ENCODE data around the gene LMOD1. TPM values are rescaled to one million over a fixed set of nuclear protein-coding genes. Genes with fewer than 3 reads are reported as not detected.
A peak's percentile ranks its signal among the peaks of the same experiment; 100 is the strongest.

The LMOD1 gene
- polyA plus RNA-seq, 3 donors = not detected

GRCh38 chr1:201886103-201886885 lies 60.1 kb downstream of the LMOD1 start:
- Histone ChIP-seq H3K79me2 (ENCODE audit: insufficient read depth, low read length) (no peaks in the 10 kb centered on the region), H3K36me3 (replicated peaks in 1 of 2; ENCODE audit: control insufficient read depth in 1 of 2, insufficient read depth in 2 of 2, low read length in 2 of 2) (no peaks in the 10 kb centered on the region), H3K4me1 (ENCODE audit: control insufficient read depth in 1 of 2, insufficient read depth in 2 of 2, low read length in 2 of 2) (peaks cover 42 to 45% of the 10 kb centered on the region in 2 donors), H4K20me1 (ENCODE audit: insufficient read depth, low read length) (no peaks in the 10 kb centered on the region), H3K27me3 (ENCODE audit: control insufficient read depth in 2 of 2, insufficient read depth in 2 of 2, low read length in 2 of 2) (peaks cover 19 to 49% of the 10 kb centered on the region in 2 donors), H3K9ac (ENCODE audit: insufficient read depth, low read length, poor library complexity, severe bottlenecking) (no peak overlapping the region), H3K9me3 (replicated peaks in 1 of 2; ENCODE audit: control insufficient read depth in 1 of 2, insufficient read depth in 1 of 2, low read length in 2 of 2) (peaks cover 0 to 6% of the 10 kb centered on the region in 2 donors), H3K27ac (ENCODE audit: low read depth in 1 of 2, low read length in 2 of 2) (no peak overlapping the region), H3K4me2 (replicated peaks; ENCODE audit: extremely low read depth, low read length, poor library complexity, severe bottlenecking) (no peak overlapping the region), H2AFZ (ENCODE audit: insufficient read depth, low read depth, low read length, poor library complexity, severe bottlenecking) (no peak overlapping the region), H3K4me3 (replicated peaks in 1 of 3; ENCODE audit: low read depth in 2 of 3, low read length in 3 of 3) (no peak overlapping the region)
- DNase-seq = no peak
- peaks cover 41 to 54% (median 50%) of the 10 kb centered on the region in 3 donors for H3K27me3 Mint-ChIP-seq (ENCODE audit: low read depth in 3 of 3)
- H3K27ac Mint-ChIP-seq = no peak overlapping the region
- intact Hi-C loops (cut with micrococcal nuclease) = loop anchor here in 1 of 2 donors (10.0 kb wide), 1 partner anchor 259 kb away; the partner anchor contains the start of gene ARL8A
- TF ChIP-seq CTCF (IDR thresholded peaks at IDR 0.05) = no peak
- peaks cover 0 to 13% (median 0%) of the 10 kb centered on the region in 7 donors for H3K9me3 Mint-ChIP-seq
- H3K4me3 Mint-ChIP-seq = peak overlapping the region in 1 of 2 donors; percentile 69
- WGBS (ENCODE audit: insufficient coverage) = 100% methylated on average over 6 of the region's 9 CpGs
- H3K36me3 Mint-ChIP-seq = peaks cover 0 to 6% of the 10 kb centered on the region in 2 donors
- H3K4me1 Mint-ChIP-seq = peaks cover 40% of the 10 kb centered on the region

- Histone ChIP-seq H3K4me2 (replicated peaks; ENCODE audit: extremely low read depth, low read length, poor library complexity, severe bottlenecking) (no peak overlapping the region), H4K20me1 (ENCODE audit: insufficient read depth, low read length) (no peaks in the 10 kb centered on the region), H3K36me3 (replicated peaks in 1 of 2; ENCODE audit: control insufficient read depth in 1 of 2, insufficient read depth in 2 of 2, low read length in 2 of 2) (no peaks in the 10 kb centered on the region), H3K27ac (ENCODE audit: low read depth in 1 of 2, low read length in 2 of 2) (no peak overlapping the region), H3K79me2 (ENCODE audit: insufficient read depth, low read length) (no peaks in the 10 kb centered on the region), H3K9me3 (replicated peaks in 1 of 2; ENCODE audit: control insufficient read depth in 1 of 2, insufficient read depth in 1 of 2, low read length in 2 of 2) (peaks cover 0 to 6% of the 10 kb centered on the region in 2 donors), H3K4me1 (ENCODE audit: control insufficient read depth in 1 of 2, insufficient read depth in 2 of 2, low read length in 2 of 2) (peaks cover 47 to 52% of the 10 kb centered on the region in 2 donors), H3K9ac (ENCODE audit: insufficient read depth, low read length, poor library complexity, severe bottlenecking) (no peak overlapping the region), H3K27me3 (ENCODE audit: control insufficient read depth in 2 of 2, insufficient read depth in 2 of 2, low read length in 2 of 2) (peaks cover 19 to 42% of the 10 kb centered on the region in 2 donors), H2AFZ (ENCODE audit: insufficient read depth, low read depth, low read length, poor library complexity, severe bottlenecking) (no peak overlapping the region), H3K4me3 (replicated peaks in 1 of 3; ENCODE audit: low read depth in 2 of 3, low read length in 3 of 3) (no peak overlapping the region)
- H3K4me1 Mint-ChIP-seq = peaks cover 47% of the 10 kb centered on the region
- H3K4me3 Mint-ChIP-seq = no peak overlapping the region
- H3K27me3 Mint-ChIP-seq (ENCODE audit: low read depth in 3 of 3) = peaks cover 38 to 50% (median 45%) of the 10 kb centered on the region in 3 donors
- intact Hi-C loops (cut with micrococcal nuclease) = loop anchor here in 1 of 2 donors (10.0 kb wide), 1 partner anchor 259 kb away; the partner anchor contains the start of gene ARL8A
- peaks cover 0 to 13% (median 0%) of the 10 kb centered on the region in 7 donors for H3K9me3 Mint-ChIP-seq
- TF ChIP-seq CTCF (IDR thresholded peaks at IDR 0.05) = no peak
- 92% methylated on average over 2 of the region's 6 CpGs for WGBS (ENCODE audit: insufficient coverage)
- H3K36me3 Mint-ChIP-seq = peaks cover 0 to 6% of the 10 kb centered on the region in 2 donors
- H3K27ac Mint-ChIP-seq = peak overlapping the region in 1 of 7 donors; percentile 36
- DNase-seq = no peak
Measured at GRCh38 chr1:201885531-201886075, 60.7 kb downstream of the LMOD1 start.

Measured in CD14-positive monocyte (primary cell).